Gastroesophageal sphincter (tissue), 3 donors: ENCODE measurements around the gene P2RX4.

Experiments
- EP300 ChIP-seq: sonication (generic); formaldehyde crosslinking; IDR thresholded peaks from one replicate; pipeline ENCODE4 v1.6.1; 2017; ENCODE audit warnings: antibody characterized with exemption, mild to moderate bottlenecking
- TF ChIP-seq, protein P1 (sequence below), 4 experiments: fragments of 200-600 bp in 2 of 4; fragments of 450-650 bp in 2 of 4; sonication (generic) in 1 of 4; IDR thresholded peaks; one replicate each; pipeline ENCODE4 v1.5.1; 2017 to 2019; ENCODE audit warnings: antibody characterized with exemption in 4 of 4, mild to moderate bottlenecking in 2 of 4, moderate library complexity in 2 of 4

- TF ChIP-seq, protein P1, sequence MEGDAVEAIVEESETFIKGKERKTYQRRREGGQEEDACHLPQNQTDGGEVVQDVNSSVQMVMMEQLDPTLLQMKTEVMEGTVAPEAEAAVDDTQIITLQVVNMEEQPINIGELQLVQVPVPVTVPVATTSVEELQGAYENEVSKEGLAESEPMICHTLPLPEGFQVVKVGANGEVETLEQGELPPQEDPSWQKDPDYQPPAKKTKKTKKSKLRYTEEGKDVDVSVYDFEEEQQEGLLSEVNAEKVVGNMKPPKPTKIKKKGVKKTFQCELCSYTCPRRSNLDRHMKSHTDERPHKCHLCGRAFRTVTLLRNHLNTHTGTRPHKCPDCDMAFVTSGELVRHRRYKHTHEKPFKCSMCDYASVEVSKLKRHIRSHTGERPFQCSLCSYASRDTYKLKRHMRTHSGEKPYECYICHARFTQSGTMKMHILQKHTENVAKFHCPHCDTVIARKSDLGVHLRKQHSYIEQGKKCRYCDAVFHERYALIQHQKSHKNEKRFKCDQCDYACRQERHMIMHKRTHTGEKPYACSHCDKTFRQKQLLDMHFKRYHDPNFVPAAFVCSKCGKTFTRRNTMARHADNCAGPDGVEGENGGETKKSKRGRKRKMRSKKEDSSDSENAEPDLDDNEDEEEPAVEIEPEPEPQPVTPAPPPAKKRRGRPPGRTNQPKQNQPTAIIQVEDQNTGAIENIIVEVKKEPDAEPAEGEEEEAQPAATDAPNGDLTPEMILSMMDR (IDR thresholded peaks at IDR 0.05): no peak
- TF ChIP-seq EP300: no peak
Measured at GRCh38 chr12:121261398-121261797, 51.5 kb downstream of the P2RX4 start.
